ENCODE data around the gene OR1G1.
"Not testable (repeated sequence)": the region's sequence is repeated elsewhere in the genome, so short reads cannot be mapped to it uniquely, and the experiment has no call there.

Gene OR1G1

GRCh38 chr17:3127451-3127850 lies at the start of gene OR1G1:
OR1G1 (minus strand) TSS chr17:3127551; CDS start chr17:3127551, 0 bp downstream.
- no peak for DNase-seq

GRCh38 chr17:3167574-3167973 lies 40.2 kb upstream of the OR1G1 start:
- no peak for DNase-seq

- DNase-seq: no peak
Observed at GRCh38 chr17:3157218-3157617, 29.9 kb upstream of the OR1G1 start.

GRCh38 chr17:3137494-3137893 lies 10.1 kb upstream of the OR1G1 start:
- not testable (repeated sequence) for DNase-seq

- no peak for DNase-seq
Observed at GRCh38 chr17:3104322-3104721, 23.0 kb downstream of the OR1G1 start, which contains the start of gene OR1D2. OR1D2 (minus strand) TSS chr17:3104422; CDS start chr17:3092996, 11,426 bp downstream.

Measured in activated CD4-positive, alpha-beta T cell treated with anti-CD3 and anti-CD28 coated beads, Interleukin-2, amount 50 U/mL, for 16 hours (primary cell).